DMS153 treated with DMSO at 0.1 percent for 48 hours (cell line): ENCODE data around the gene FAM89A.
"Not testable (repeated sequence)": the region's sequence is repeated elsewhere in the genome, so short reads cannot be mapped to it uniquely, and the experiment has no call there.

Experiments used
- DNase-seq: peaks from one replicate; lab custom pipeline; 2025; ENCODE audit not compliant: unreplicated experiment; lab: John Stamatoyannopoulos, UW

Gene FAM89A

GRCh38 chr1:231000201-231000600 is 39.9 kb downstream of the FAM89A start:
- no peak for DNase-seq

GRCh38 chr1:230994860-230995259 is 45.2 kb downstream of the FAM89A start:
- no peak for DNase-seq

GRCh38 chr1:230992100-230992774 is 47.8 kb downstream of the FAM89A start:
- DNase-seq: peak; percentile 89

GRCh38 chr1:230987448-230987847 is 52.6 kb downstream of the FAM89A start:
- no peak for DNase-seq

GRCh38 chr1:230986976-230987375 is 53.1 kb downstream of the FAM89A start:
- no peak for DNase-seq

GRCh38 chr1:230985711-230986110 is 54.3 kb downstream of the FAM89A start:
- no peak for DNase-seq

- DNase-seq: not testable (repeated sequence)
Observed at GRCh38 chr1:230984622-230985515, 55.2 kb downstream of the FAM89A start.

GRCh38 chr1:230983811-230984210 is 56.2 kb downstream of the FAM89A start:
- no peak for DNase-seq

GRCh38 chr1:230982696-230983095 is 57.4 kb downstream of the FAM89A start:
- no peak for DNase-seq

GRCh38 chr1:230979952-230980351 is 60.1 kb downstream of the FAM89A start:
- no peak for DNase-seq

GRCh38 chr1:230979389-230979716 is 60.7 kb downstream of the FAM89A start:
- no peak for DNase-seq

GRCh38 chr1:230978491-230979388 is 61.3 kb downstream of the FAM89A start, which contains the start of the genes ARV1 and TTC13:
Gene ARV1, plus strand, starts transcription at chr1:230979094. Its CDS starts 12 bp downstream, at chr1:230979106.
Gene TTC13, minus strand, starts transcription at chr1:230978861. Its CDS starts 31 bp downstream, at chr1:230978830.
- DNase-seq: peak; percentile 99

- peak; percentile 24 for DNase-seq
Observed at GRCh38 chr1:230977761-230978490, 62.1 kb downstream of the FAM89A start.

GRCh38 chr1:230976825-230977747 is 63.0 kb downstream of the FAM89A start:
- no peak for DNase-seq

- no peak for DNase-seq
Observed at GRCh38 chr1:230976360-230976759, 63.7 kb downstream of the FAM89A start.

GRCh38 chr1:230975636-230976035 is 64.4 kb downstream of the FAM89A start:
- no peak for DNase-seq

- no peak for DNase-seq
Observed at GRCh38 chr1:230972855-230973271, 67.2 kb downstream of the FAM89A start.

GRCh38 chr1:230971771-230972170 is 68.3 kb downstream of the FAM89A start:
- no peak for DNase-seq

GRCh38 chr1:230970432-230970831 is 69.6 kb downstream of the FAM89A start:
- DNase-seq: no peak
